Epithelial cell of esophagus (primary cell): ENCODE results near the gene CFAP57.

ENCODE experiments used
- DNase-seq: peaks from one replicate; pipeline ENCODE4 v3.0.0; 2010; ENCODE audit warnings: low read depth
- H3K4me3 ChIP-seq: 2 replicates; pipeline ENCODE4 v1.5.1; 2011; ENCODE audit warnings: mild to moderate bottlenecking, low read length, control low read depth
- CTCF ChIP-seq: IDR thresholded peaks from 2 replicates; pipeline ENCODE4 v1.5.1; 2011; ENCODE audit warnings: low read depth, mild to moderate bottlenecking, low read length, control low read depth, inconsistent platforms; ENCODE audit not compliant: insufficient read depth; ENCODE audit errors: missing control alignments

The CFAP57 gene

GRCh38 chr1:43288058-43288784, 116.1 kb downstream of the CFAP57 start:
- no peak for TF ChIP-seq CTCF
- H3K4me3 ChIP-seq, result no peak overlapping the region
- DNase-seq, result no peak

- H3K4me3 ChIP-seq, result no peak overlapping the region
- DNase-seq, result no peak
- no peak for TF ChIP-seq CTCF
Measured at GRCh38 chr1:43288785-43289706, 116.9 kb downstream of the CFAP57 start.

GRCh38 chr1:43292216-43292615, 120.1 kb downstream of the CFAP57 start:
- DNase-seq, result no peak
- TF ChIP-seq CTCF, result no peak
- H3K4me3 ChIP-seq, result no peak overlapping the region

- no peak overlapping the region for H3K4me3 ChIP-seq
- TF ChIP-seq CTCF, result no peak
- DNase-seq, result no peak
Measured at GRCh38 chr1:43292679-43293078, 120.5 kb downstream of the CFAP57 start.

GRCh38 chr1:43293176-43293575, 121.0 kb downstream of the CFAP57 start:
- no peak overlapping the region for H3K4me3 ChIP-seq
- DNase-seq, result no peak
- TF ChIP-seq CTCF, result no peak

GRCh38 chr1:43293896-43294760, 122.0 kb downstream of the CFAP57 start:
- peak; percentile 65 for DNase-seq
- H3K4me3 ChIP-seq, result no peak overlapping the region
- no peak for TF ChIP-seq CTCF
